ENCODE results near the gene EIF5A.
A peak's percentile ranks its signal among the peaks of the same experiment; 100 is the strongest.

Gene EIF5A

GRCh38 chr17:7348478-7349242 is 41.2 kb downstream of the EIF5A start:
- WGBS, 2 experiments (ENCODE audit: insufficient coverage in 2 of 2): 92 to 94% methylated on average over 14 to 18 of the region's 19 CpGs
- Histone ChIP-seq H3K36me3 (ENCODE audit: control insufficient read depth, insufficient read depth, low read length) (no peaks in the 10 kb centered on the region), H3K9me3 (ENCODE audit: control insufficient read depth, low read length) (no peaks in the 10 kb centered on the region), H3K4me3 (ENCODE audit: extremely low read depth, insufficient read depth, low read length, poor library complexity, severe bottlenecking) (no peak overlapping the region), H3K4me1 (ENCODE audit: control insufficient read depth, insufficient read depth, low read length, poor library complexity, severe bottlenecking) (peaks cover 16% of the 10 kb centered on the region), H3K27ac (ENCODE audit: low read depth, low read length, severe bottlenecking) (no peak overlapping the region)

DNA sequence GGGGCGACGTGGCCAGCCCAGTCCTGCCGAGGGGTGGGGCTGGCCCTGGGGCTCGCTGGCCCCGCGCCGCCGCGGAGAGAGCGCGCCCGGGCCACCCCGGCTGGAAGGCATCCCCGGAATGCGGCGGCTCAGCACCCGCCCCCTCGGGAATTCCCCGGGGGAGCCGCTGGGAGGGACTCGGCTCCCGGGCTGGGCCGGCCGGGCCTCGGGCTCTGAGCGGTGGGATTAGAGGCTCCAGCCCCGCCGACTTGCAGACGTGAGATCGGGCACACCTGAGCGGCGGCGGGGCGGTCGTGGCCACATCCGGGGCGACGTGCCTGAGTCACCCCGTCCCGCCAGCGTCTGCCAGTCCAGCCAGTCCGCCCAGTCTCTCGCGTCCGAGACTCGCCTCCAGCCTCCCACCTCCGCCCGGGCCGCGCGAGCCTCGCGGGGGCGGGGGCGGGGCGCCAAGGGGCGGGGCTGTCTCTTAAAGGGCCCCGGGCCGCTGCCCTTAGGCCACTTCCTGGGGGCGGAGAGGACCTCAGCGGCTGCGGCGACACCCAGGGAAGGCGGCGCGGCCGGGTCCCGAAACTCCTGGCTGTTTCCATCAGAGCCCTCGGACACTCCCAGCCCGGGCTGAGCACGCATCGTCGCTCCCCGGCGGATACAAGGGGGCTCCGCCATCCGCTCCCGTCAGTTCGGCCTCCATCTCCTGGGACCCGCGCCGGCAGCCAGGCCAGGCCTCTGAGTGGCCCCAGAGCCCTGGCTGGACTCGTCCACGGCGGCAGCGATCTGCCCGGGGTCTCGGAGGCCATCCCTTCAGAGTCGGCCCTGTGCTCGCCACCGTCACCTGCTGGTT is 44.5 kb downstream of the EIF5A start, which contains the start of gene KCTD11:
Gene KCTD11, plus strand, starts transcription at position 498 of the 838 bp plus-strand sequence.
- H3K27ac ChIP-seq (ENCODE audit: low read depth, low read length, severe bottlenecking): peak within 1 kb of the TSS; percentile 98
- no peaks in the 10 kb centered on the region for H3K36me3 ChIP-seq (ENCODE audit: control insufficient read depth, insufficient read depth, low read length)
- H3K4me3 ChIP-seq (ENCODE audit: extremely low read depth, insufficient read depth, low read length, poor library complexity, severe bottlenecking): peak within 1 kb of the TSS; percentile 86
- H3K4me1 ChIP-seq (ENCODE audit: control insufficient read depth, insufficient read depth, low read length, poor library complexity, severe bottlenecking): peaks cover 29% of the 10 kb centered on the region
- no peaks in the 10 kb centered on the region for H3K9me3 ChIP-seq (ENCODE audit: control insufficient read depth, low read length)
- 0% methylated on average over 82 to 84 of the region's 91 CpGs for WGBS, 2 experiments (ENCODE audit: insufficient coverage in 2 of 2)

DNA sequence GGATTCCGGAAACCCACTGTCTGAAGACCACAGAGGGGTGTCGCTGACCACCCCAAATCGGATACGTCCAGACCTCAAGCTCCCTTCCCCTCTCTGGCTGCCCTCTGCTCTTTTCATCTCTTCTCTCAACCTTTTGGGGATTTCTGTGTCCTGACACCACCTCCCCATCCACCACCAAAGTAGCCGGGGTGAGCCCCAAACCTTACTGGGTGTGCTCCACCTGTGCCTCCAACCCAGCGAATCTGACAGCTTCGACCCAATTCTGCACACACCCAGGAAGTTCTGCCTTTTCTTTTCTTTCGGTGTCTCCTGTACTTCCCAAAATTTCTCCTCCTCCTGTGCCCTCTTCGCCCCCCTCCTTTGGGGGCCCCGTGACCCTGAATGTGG is 45.1 kb downstream of the EIF5A start:
- H3K27ac ChIP-seq (ENCODE audit: low read depth, low read length, severe bottlenecking): peak overlapping the region; percentile 98
- 37 to 51% methylated on average over 7 to 10 of the region's 10 CpGs for WGBS, 2 experiments (ENCODE audit: insufficient coverage in 2 of 2)
- H3K9me3 ChIP-seq (ENCODE audit: control insufficient read depth, low read length): no peaks in the 10 kb centered on the region
- H3K4me3 ChIP-seq (ENCODE audit: extremely low read depth, insufficient read depth, low read length, poor library complexity, severe bottlenecking): peak overlapping the region; percentile 86
- no peaks in the 10 kb centered on the region for H3K36me3 ChIP-seq (ENCODE audit: control insufficient read depth, insufficient read depth, low read length)
- H3K4me1 ChIP-seq (ENCODE audit: control insufficient read depth, insufficient read depth, low read length, poor library complexity, severe bottlenecking): peaks cover 29% of the 10 kb centered on the region

GRCh38 chr17:7352910-7353635 is 45.6 kb downstream of the EIF5A start:
- 94% methylated on average over 31 to 35 of the region's 37 CpGs for WGBS, 2 experiments (ENCODE audit: insufficient coverage in 2 of 2)
- no peaks in the 10 kb centered on the region for H3K9me3 ChIP-seq (ENCODE audit: control insufficient read depth, low read length)
- no peak overlapping the region for H3K27ac ChIP-seq (ENCODE audit: low read depth, low read length, severe bottlenecking)
- H3K4me1 ChIP-seq (ENCODE audit: control insufficient read depth, insufficient read depth, low read length, poor library complexity, severe bottlenecking): peaks cover 29% of the 10 kb centered on the region
- no peak overlapping the region for H3K4me3 ChIP-seq (ENCODE audit: extremely low read depth, insufficient read depth, low read length, poor library complexity, severe bottlenecking)
- no peaks in the 10 kb centered on the region for H3K36me3 ChIP-seq (ENCODE audit: control insufficient read depth, insufficient read depth, low read length)

- no peak overlapping the region for H3K27ac ChIP-seq (ENCODE audit: low read depth, low read length, severe bottlenecking)
- H3K4me3 ChIP-seq (ENCODE audit: extremely low read depth, insufficient read depth, low read length, poor library complexity, severe bottlenecking): no peak overlapping the region
- no peaks in the 10 kb centered on the region for H3K36me3 ChIP-seq (ENCODE audit: control insufficient read depth, insufficient read depth, low read length)
- no peaks in the 10 kb centered on the region for H3K9me3 ChIP-seq (ENCODE audit: control insufficient read depth, low read length)
- 78 to 88% methylated on average over 6 of the region's 9 CpGs for WGBS, 2 experiments (ENCODE audit: insufficient coverage in 2 of 2)
- H3K4me1 ChIP-seq (ENCODE audit: control insufficient read depth, insufficient read depth, low read length, poor library complexity, severe bottlenecking): peaks cover 28% of the 10 kb centered on the region
Measured at GRCh38 chr17:7354262-7354843, 46.9 kb downstream of the EIF5A start.

DNA sequence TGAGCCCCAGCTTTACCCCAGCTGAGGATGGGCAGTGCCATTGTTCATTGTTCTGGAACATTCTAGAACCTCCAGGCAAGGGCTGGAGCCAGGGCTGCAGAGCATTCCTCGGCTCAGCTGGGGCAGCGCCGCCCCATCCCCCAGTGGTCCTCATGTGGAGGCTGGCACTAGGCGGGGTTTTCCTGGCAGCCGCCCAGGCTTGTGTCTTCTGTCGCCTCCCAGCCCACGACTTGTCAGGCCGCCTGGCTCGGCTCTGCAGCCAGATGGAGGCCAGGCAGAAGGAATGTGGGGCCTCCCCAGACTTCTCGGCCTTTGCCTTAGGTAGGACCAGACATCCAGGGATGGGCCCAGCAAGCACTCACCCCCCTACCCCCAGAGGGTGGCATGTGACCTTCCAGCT is 47.6 kb downstream of the EIF5A start, which contains the start of gene TMEM95:
Gene TMEM95, plus strand, starts transcription at position 104 of the 400 bp plus-strand sequence. Its CDS starts 49 bp downstream, at position 153.
- Histone ChIP-seq H3K4me1 (ENCODE audit: control insufficient read depth, insufficient read depth, low read length, poor library complexity, severe bottlenecking) (peaks cover 23% of the 10 kb centered on the region), H3K9me3 (ENCODE audit: control insufficient read depth, low read length) (no peaks in the 10 kb centered on the region), H3K27ac (ENCODE audit: low read depth, low read length, severe bottlenecking) (no peak within 1 kb of the TSS), H3K4me3 (ENCODE audit: extremely low read depth, insufficient read depth, low read length, poor library complexity, severe bottlenecking) (no peak within 1 kb of the TSS), H3K36me3 (ENCODE audit: control insufficient read depth, insufficient read depth, low read length) (no peaks in the 10 kb centered on the region)
- 78 to 82% methylated on average over 9 of the region's 10 CpGs for WGBS, 2 experiments (ENCODE audit: insufficient coverage in 2 of 2)

- Histone ChIP-seq H3K27ac (ENCODE audit: low read depth, low read length, severe bottlenecking) (no peak overlapping the region), H3K36me3 (ENCODE audit: control insufficient read depth, insufficient read depth, low read length) (no peaks in the 10 kb centered on the region), H3K4me3 (ENCODE audit: extremely low read depth, insufficient read depth, low read length, poor library complexity, severe bottlenecking) (no peak overlapping the region), H3K4me1 (ENCODE audit: control insufficient read depth, insufficient read depth, low read length, poor library complexity, severe bottlenecking) (peaks cover 23% of the 10 kb centered on the region), H3K9me3 (ENCODE audit: control insufficient read depth, low read length) (no peaks in the 10 kb centered on the region)
- WGBS, 2 experiments (ENCODE audit: insufficient coverage in 2 of 2): 97% methylated on average over 3 of the region's 8 CpGs; no CpG with 5 or more reads in 1 of the 2 experiments
Measured at GRCh38 chr17:7355573-7355972, 48.1 kb downstream of the EIF5A start.

- H3K27ac ChIP-seq (ENCODE audit: low read depth, low read length, severe bottlenecking): no peak overlapping the region
- no peaks in the 10 kb centered on the region for H3K36me3 ChIP-seq (ENCODE audit: control insufficient read depth, insufficient read depth, low read length)
- no peaks in the 10 kb centered on the region for H3K9me3 ChIP-seq (ENCODE audit: control insufficient read depth, low read length)
- peaks cover 23% of the 10 kb centered on the region for H3K4me1 ChIP-seq (ENCODE audit: control insufficient read depth, insufficient read depth, low read length, poor library complexity, severe bottlenecking)
- 2 to 5% methylated on average over 10 of the region's 12 CpGs for WGBS, 2 experiments (ENCODE audit: insufficient coverage in 2 of 2)
- H3K4me3 ChIP-seq (ENCODE audit: extremely low read depth, insufficient read depth, low read length, poor library complexity, severe bottlenecking): no peak overlapping the region
Measured at GRCh38 chr17:7356072-7356549, 48.7 kb downstream of the EIF5A start.

- Histone ChIP-seq H3K36me3 (ENCODE audit: control insufficient read depth, insufficient read depth, low read length) (no peaks in the 10 kb centered on the region), H3K9me3 (ENCODE audit: control insufficient read depth, low read length) (no peaks in the 10 kb centered on the region), H3K4me1 (ENCODE audit: control insufficient read depth, insufficient read depth, low read length, poor library complexity, severe bottlenecking) (peaks cover 23% of the 10 kb centered on the region), H3K27ac (ENCODE audit: low read depth, low read length, severe bottlenecking) (no peak overlapping the region), H3K4me3 (ENCODE audit: extremely low read depth, insufficient read depth, low read length, poor library complexity, severe bottlenecking) (no peak overlapping the region)
- 89 to 92% methylated on average over 5 to 6 of the region's 8 CpGs for WGBS, 2 experiments (ENCODE audit: insufficient coverage in 2 of 2)
Measured at GRCh38 chr17:7356756-7357155, 49.3 kb downstream of the EIF5A start.

DNA sequence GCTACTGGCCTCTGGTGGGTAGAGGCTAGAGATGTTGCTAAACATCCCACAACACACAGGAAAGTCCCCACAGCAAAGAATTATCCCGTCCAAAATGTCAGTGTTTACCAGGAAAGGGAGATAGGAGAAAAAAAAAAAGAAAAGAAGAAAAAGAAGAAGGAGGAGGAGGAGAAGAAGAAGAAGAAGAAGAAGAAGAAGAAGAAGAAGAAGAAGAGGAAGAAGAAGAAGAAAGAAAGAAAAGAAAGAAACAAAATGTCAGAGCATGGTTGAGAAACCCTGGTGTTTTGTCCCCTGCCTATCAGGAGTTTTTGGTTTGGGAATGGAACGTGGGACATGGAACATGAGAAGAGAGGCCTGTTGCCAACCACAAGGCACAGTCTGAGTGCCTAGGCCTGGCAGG is 50.0 kb downstream of the EIF5A start:
- Histone ChIP-seq H3K4me1 (ENCODE audit: control insufficient read depth, insufficient read depth, low read length, poor library complexity, severe bottlenecking) (peaks cover 23% of the 10 kb centered on the region), H3K27ac (ENCODE audit: low read depth, low read length, severe bottlenecking) (no peak overlapping the region)
- 88 to 100% methylated on average over 1 to 2 of the region's 2 CpGs for WGBS, 2 experiments (ENCODE audit: insufficient coverage in 2 of 2)

More for the DNA sequence above, 50.0 kb downstream of the EIF5A start:
- no peaks in the 10 kb centered on the region for H3K9me3 ChIP-seq (ENCODE audit: control insufficient read depth, low read length)
- no peak overlapping the region for H3K4me3 ChIP-seq (ENCODE audit: extremely low read depth, insufficient read depth, low read length, poor library complexity, severe bottlenecking)
- no peaks in the 10 kb centered on the region for H3K36me3 ChIP-seq (ENCODE audit: control insufficient read depth, insufficient read depth, low read length)

All from mesodermal cell (in vitro differentiated cells).